Suppressor macrophage treated with lipopolysaccharide for 4 hours (primary cell): ENCODE data around the gene KRT20.

Experiments used
- DNase-seq: peaks from one replicate; pipeline ENCODE4 v3.0.0-alpha.2; 2020

KRT20 gene

GRCh38 chr17:40848583-40849235 is 36.3 kb downstream of the KRT20 start:
- DNase-seq, result no peak

GRCh38 chr17:40846515-40847144 is 38.4 kb downstream of the KRT20 start:
- DNase-seq, result no peak

GRCh38 chr17:40844671-40845107 is 40.4 kb downstream of the KRT20 start:
- no peak for DNase-seq

- no peak for DNase-seq
These were observed 41.8 kb downstream of the KRT20 start for GRCh38 chr17:40843242-40843641.

GRCh38 chr17:40841246-40841645 is 43.8 kb downstream of the KRT20 start:
- no peak for DNase-seq

- DNase-seq, result no peak
These were observed 45.8 kb downstream of the KRT20 start for GRCh38 chr17:40839194-40839593.

GRCh38 chr17:40836020-40836419 is 49.0 kb downstream of the KRT20 start:
- no peak for DNase-seq

GRCh38 chr17:40833882-40834281 is 51.2 kb downstream of the KRT20 start:
- no peak for DNase-seq

GRCh38 chr17:40832840-40833239 is 52.2 kb downstream of the KRT20 start:
- no peak for DNase-seq

- no peak for DNase-seq
These were observed 54.8 kb downstream of the KRT20 start for GRCh38 chr17:40830085-40830776.

- DNase-seq, result no peak
These were observed 56.5 kb downstream of the KRT20 start for GRCh38 chr17:40828454-40829044.

- DNase-seq, result no peak
These were observed 57.1 kb downstream of the KRT20 start for GRCh38 chr17:40827746-40828453.
